Loucy (cell line): ENCODE data around the gene HGS.
A peak's percentile ranks its signal among the peaks of the same experiment; 100 is the strongest.

ENCODE experiments used
- H2AFZ ChIP-seq: fragments of 200-600 bp; sonication (generic); 2 replicates; pipeline ENCODE4 v1.6.0; 2016; ENCODE audit warnings: antibody characterized with exemption, mild to moderate bottlenecking, low read length, moderate library complexity
- H3F3A ChIP-seq: fragments of 200-600 bp; 2 replicates; pipeline ENCODE4 v1.6.0; 2016; ENCODE audit warnings: antibody characterized with exemption, low read depth, mild to moderate bottlenecking
- H3K27me3 ChIP-seq: fragments of 200-600 bp; sonication (generic); 2 replicates; pipeline ENCODE4 v1.6.1; 2014; ENCODE audit warnings: low read length, mild to moderate bottlenecking; ENCODE audit not compliant: insufficient read depth, poor library complexity, severe bottlenecking
- H3K36me3 ChIP-seq: fragments of 200-600 bp; sonication (generic); 2 replicates; pipeline ENCODE4 v1.6.1; 2016; ENCODE audit warnings: low read length; ENCODE audit not compliant: insufficient read depth
- H3K4me1 ChIP-seq: fragments of 200-600 bp; sonication (generic); 2 replicates; pipeline ENCODE4 v1.5.1; 2014; ENCODE audit warnings: low read length, mild to moderate bottlenecking; ENCODE audit not compliant: insufficient read depth, poor library complexity, severe bottlenecking
- H3K4me2 ChIP-seq: fragments of 200-600 bp; sonication (generic); 2 replicates; pipeline ENCODE4 v1.6.0; 2014; ENCODE audit warnings: antibody characterized with exemption, low read length, low read depth, mild to moderate bottlenecking; ENCODE audit not compliant: poor library complexity, severe bottlenecking
- H3K4me3 ChIP-seq: fragments of 200-600 bp; sonication (generic); 2 replicates; pipeline ENCODE4 v1.5.1; 2014; ENCODE audit warnings: low read length, mild to moderate bottlenecking, mixed read lengths; ENCODE audit not compliant: poor library complexity, severe bottlenecking
- H3K79me2 ChIP-seq: fragments of 200-600 bp; sonication (generic); 2 replicates; pipeline ENCODE4 v1.6.1; 2014; ENCODE audit warnings: low read length; ENCODE audit not compliant: insufficient read depth
- H3K9ac ChIP-seq: fragments of 200-600 bp; sonication (generic); 2 replicates; pipeline ENCODE4 v1.6.0; 2014; ENCODE audit warnings: mild to moderate bottlenecking, low read depth, low read length, moderate library complexity; ENCODE audit not compliant: poor library complexity, severe bottlenecking
- H3K9me2 ChIP-seq: fragments of 200-600 bp; sonication (generic); replicated peaks from 2 replicates; pipeline ENCODE4 v1.6.1; 2016; ENCODE audit warnings: low read depth, low read length, mixed read lengths
- H3K9me3 ChIP-seq: fragments of 200-600 bp; sonication (generic); 2 replicates; pipeline ENCODE4 v1.6.1; 2014; ENCODE audit warnings: mild to moderate bottlenecking, antibody characterized with exemption, low read length, low read depth; ENCODE audit not compliant: insufficient read depth
- H4K20me1 ChIP-seq: fragments of 200-600 bp; sonication (generic); 2 replicates; pipeline ENCODE4 v1.6.0; 2014; ENCODE audit warnings: antibody characterized with exemption, low read length, mild to moderate bottlenecking; ENCODE audit not compliant: insufficient read depth, poor library complexity, severe bottlenecking
- CTCF ChIP-seq: fragments of 200-600 bp; sonication (generic); conservative IDR thresholded peaks from 2 replicates; pipeline ENCODE4 v1.5.1; 2014; ENCODE audit warnings: mild to moderate bottlenecking, antibody characterized with exemption, low read length
- EZH2phosphoT487 ChIP-seq: fragments of 200-600 bp; IDR thresholded peaks from 2 replicates; pipeline ENCODE4 v1.6.1; 2018; ENCODE audit warnings: antibody characterized with exemption, mild to moderate bottlenecking, moderate library complexity, borderline replicate concordance

The HGS gene

GRCh38 chr17:81683584-81684441 is at the start of gene HGS, which contains the start of gene ARL16:
Gene HGS (plus strand): TSS chr17:81684011. CDS start chr17:81684067, 56 bp downstream.
Gene ARL16 (minus strand): TSS chr17:81683797. CDS start chr17:81683753, 44 bp downstream.
- Histone ChIP-seq H2AFZ (peak within 1 kb of the TSS; percentile 77), H3F3A (no peaks in the 10 kb centered on the region), H3K79me2 (peaks cover 80% of the 10 kb centered on the region), H3K36me3 (peaks cover 20% of the 10 kb centered on the region; the same call in 1 of the 2 replicates), H3K4me1 (peaks cover 15% of the 10 kb centered on the region), H3K4me3 (peak within 1 kb of the TSS; percentile 91), H3K9me3 (no peaks in the 10 kb centered on the region), H3K9ac (peak within 1 kb of the TSS; percentile 91), H3K9me2 (no peaks in the 10 kb centered on the region), H3K4me2 (peak within 1 kb of the TSS; percentile 100), H4K20me1 (peaks cover 20% of the 10 kb centered on the region), H3K27me3 (no peaks in the 10 kb centered on the region)
- TF ChIP-seq EZH2phosphoT487 (no peak), CTCF (no peak)

GRCh38 chr17:81635431-81635830 is 48.4 kb upstream of the HGS start:
- Histone ChIP-seq H3F3A (no peaks in the 10 kb centered on the region), H3K4me1 (peaks cover 11% of the 10 kb centered on the region), H2AFZ (no peak overlapping the region), H3K9me2 (no peaks in the 10 kb centered on the region), H4K20me1 (peaks cover 26% of the 10 kb centered on the region), H3K36me3 (no peaks in the 10 kb centered on the region), H3K4me3 (peak overlapping the region; percentile 93), H3K9me3 (no peaks in the 10 kb centered on the region), H3K4me2 (peak overlapping the region; percentile 76), H3K79me2 (peaks cover 57% of the 10 kb centered on the region), H3K27me3 (no peaks in the 10 kb centered on the region), H3K9ac (peak overlapping the region; percentile 99)
- TF ChIP-seq CTCF (no peak), EZH2phosphoT487 (no peak)

- Histone ChIP-seq H3F3A (no peaks in the 10 kb centered on the region), H3K36me3 (no peaks in the 10 kb centered on the region), H3K4me1 (peaks cover 11% of the 10 kb centered on the region), H3K9ac (peak overlapping the region; percentile 99), H3K79me2 (peaks cover 55% of the 10 kb centered on the region), H2AFZ (no peak overlapping the region), H3K9me2 (no peaks in the 10 kb centered on the region), H3K4me2 (peak overlapping the region; percentile 76), H3K4me3 (peak overlapping the region; percentile 93), H4K20me1 (peaks cover 26% of the 10 kb centered on the region), H3K27me3 (no peaks in the 10 kb centered on the region), H3K9me3 (no peaks in the 10 kb centered on the region)
- TF ChIP-seq CTCF = no peak
- no peak for TF ChIP-seq EZH2phosphoT487
These were observed 47.8 kb upstream of the HGS start for GRCh38 chr17:81635973-81636504.
